8988T (cell line): Measurements from ENCODE around the gene SLBP.

Source experiments
- DNase-seq: peaks from one replicate; pipeline ENCODE4 v3.0.0; 2011

Gene SLBP

DNA sequence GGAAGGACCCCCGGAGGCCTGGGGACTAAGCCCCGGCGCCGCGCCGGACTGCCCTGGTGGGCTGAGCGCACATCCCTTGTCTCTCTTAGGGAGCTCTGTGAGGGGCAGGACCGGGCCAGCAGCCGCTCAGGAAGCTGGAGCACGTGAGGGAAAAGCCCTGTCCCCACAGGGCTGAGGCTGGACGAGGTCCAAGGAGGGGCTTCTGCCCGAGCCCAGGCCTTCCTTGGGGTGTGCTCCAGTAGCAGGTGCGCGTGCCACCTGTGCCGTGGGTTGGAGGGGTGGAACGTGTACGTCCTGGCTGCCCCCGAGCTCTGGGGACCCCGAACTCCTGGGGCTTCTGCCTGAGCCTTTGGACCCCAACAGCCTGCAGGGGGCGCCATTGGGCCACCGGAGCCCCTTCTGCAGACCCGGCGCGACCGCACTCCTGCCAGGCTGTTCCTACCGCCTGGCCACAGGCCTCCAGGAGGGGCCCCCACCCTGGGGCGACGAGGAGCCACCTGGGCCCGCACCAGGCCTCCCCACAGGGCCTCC, 36.4 kb upstream of the SLBP start:
- DNase-seq = peak; percentile 99

DNA sequence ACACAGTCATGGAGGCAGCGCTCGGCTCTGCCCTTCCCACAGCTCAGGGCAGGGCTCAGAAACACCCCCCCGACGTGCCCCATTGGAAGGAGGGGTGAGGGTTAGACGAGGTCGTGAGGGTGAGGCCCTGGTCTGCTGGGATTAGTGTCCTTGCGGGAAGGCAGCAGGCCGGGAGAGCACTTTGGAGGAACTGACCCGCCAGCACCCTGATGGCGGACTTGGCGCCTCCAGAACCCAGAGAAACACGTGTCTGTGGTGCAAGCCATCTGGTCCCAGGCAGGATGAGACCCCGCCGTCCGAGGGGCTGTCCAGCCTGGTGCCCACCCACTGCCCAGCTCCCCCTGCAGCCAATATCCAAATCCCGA, 35.5 kb upstream of the SLBP start:
- DNase-seq = no peak

DNA sequence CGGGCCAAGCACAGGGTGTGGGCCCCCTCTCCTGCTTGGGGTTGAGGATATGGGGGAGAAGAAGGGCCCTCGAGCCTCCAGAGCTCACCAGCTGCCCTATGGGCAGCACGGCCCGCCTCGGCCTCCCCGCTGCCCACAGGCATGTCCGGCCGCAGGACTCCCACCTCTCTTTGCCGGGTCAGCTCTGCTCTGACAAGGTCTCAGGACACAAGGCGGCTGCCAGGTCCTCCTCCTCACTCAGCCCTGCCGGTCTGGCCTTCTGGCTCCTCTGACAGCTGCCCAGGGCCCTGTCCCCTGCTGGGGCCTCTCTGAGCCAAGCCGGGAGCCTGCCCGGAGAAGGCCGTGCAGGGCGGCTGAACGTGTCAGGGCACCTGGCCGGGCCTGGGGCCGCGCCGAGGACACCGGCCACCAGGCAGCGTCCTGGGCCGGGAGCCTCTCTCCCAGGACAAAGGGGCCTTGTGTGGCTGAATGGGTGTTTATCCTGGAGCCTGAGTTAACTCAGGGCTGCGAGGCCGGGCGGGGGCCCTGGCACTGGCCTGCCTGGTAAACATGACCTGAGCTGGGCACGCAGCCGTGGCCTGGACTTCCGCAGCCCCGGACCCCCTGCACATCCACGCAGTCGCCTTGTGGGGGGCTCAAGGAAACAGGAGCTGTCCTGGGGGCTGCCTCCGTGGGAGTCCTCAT, 34.9 kb upstream of the SLBP start:
- DNase-seq = no peak

DNA sequence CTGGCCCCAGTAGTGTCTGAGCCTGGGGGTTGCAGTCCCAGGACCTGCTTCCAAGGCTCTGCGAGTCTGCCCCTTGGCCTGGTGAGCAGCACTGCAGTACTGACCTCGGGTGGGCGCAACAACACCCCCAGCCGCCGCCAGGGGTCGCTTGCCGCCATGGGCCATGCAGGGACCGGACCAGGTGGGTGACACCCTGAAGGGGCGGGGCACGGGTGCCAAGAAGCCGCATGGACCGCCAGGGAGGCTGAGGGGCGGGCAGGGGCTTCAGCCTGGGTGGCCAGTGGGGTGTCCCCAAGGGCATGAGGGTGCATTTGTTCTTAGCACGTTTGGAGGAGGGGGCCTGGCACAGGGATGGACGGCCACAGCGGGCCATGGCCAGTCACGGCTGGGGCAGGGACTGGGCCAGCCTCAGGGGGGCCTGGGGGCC, 34.2 kb upstream of the SLBP start:
- DNase-seq = peak; percentile 96

DNA sequence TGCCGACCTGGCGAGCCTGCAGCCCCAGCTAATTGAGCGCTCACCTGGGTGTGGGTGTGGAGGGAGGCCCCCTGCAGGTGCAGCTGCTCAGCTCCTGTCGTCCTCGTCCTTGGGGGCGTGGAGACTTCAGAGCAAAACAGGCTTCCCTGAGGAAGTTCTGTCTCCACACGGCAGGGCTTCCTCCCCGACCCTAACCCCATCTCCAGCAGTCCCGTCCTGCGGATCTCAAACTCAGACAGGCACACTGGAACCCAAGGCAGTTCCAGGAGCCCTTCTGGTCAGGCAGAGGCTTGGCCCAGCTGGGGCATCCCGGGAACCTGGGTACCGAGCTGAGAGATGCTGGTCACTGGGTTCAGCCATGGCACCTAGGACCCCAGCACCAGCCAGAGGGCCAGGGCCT, 33.6 kb upstream of the SLBP start:
- no peak for DNase-seq

DNA sequence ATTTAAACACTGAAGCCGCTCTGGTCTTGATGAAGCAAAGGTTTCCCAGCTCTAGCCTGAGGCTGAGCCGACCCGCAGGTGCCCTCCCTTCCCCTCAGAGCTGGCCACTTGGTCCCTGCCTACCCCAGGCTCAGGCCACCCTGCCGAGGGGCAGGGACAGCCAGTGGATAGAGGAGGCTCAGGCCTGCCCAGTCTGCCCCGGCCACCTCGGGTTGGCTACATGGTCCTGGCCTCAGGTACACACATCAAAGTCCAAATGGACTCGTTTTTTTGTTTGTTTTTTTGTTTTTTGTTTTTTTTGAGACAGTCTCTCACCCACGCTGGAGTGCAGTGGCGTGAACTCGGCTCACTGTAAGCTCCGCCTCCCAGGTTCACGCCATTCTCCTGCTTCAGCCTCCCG, 33.0 kb upstream of the SLBP start:
- no peak for DNase-seq

DNA sequence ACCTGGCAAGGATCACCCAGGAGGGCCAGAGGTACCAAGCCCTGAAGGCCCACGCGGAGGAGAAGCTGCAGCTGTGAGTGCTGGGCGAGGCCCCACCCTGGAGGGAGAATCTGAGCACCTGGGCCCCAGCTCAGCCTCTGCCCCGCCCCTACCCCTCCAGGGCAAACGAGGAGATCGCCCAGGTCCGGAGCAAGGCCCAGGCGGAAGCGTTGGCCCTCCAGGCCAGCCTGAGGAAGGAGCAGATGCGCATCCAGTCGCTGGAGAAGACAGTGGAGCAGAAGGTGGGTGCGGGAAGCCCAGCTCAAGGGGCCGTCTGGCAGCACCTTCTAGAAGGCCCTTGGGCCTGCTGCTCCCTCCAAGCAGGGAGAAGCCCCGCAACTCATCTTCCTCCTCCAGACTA, 32.4 kb upstream of the SLBP start:
- DNase-seq = no peak

DNA sequence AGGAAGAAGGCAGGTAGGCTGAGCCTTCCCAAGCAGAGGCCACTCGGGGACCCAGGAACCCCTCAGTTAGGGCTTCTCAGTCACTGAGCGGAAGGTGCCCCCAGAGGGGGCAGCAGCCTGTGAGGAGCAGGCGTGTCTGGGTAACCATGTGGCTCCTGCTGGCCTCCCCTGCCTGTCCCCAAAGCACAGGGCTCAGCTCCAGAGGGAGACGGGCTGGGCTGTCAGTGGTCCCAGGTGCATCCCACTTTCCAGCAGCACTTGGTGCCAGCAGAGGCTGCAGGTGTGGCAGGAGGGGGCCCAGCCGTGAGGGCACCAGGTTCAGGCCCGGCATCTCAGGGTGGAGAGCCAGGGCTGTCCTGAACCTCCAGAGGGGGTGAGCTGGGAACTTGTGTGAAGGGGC, 31.9 kb upstream of the SLBP start:
- DNase-seq = no peak

DNA sequence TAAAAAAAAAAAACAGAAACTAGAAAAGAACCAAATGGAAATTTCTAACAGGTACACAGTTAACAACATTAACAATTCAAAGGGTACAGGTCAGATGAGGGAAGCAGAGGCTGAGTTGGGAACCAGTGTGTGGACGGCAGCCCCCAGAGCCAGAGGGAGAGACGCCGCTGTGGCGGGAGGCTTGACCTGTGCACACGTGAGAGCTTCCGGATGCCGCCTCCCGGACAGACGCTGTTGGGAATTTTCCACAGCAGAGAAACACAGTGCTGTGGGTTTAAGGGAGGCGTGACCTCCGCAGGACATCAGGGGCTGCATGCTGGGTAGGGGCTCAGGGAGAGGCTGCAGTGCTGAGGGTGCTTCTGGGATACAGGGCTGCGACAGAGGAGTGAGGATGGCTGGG, 31.4 kb upstream of the SLBP start:
- DNase-seq = no peak

DNA sequence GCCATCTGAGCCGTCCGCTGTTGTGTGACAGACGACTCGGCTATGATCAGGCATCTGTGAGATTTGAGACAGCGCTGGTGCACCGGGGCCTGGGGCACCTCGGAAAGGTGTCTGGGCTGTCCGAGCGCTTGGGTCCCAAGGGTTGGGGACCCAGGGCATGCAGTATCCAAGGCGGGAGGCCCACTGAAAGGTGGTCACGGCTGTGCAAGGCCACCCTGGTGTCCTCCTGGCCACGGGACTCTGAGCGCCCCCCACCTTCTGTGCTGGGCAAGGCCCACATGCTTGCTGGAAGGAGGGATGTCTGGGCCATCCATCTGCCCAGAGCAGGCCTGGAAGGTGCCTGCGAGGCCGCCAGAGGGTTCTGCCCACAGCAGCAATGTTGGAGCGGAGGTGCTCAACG, 29.1 kb upstream of the SLBP start:
- DNase-seq = no peak

DNA sequence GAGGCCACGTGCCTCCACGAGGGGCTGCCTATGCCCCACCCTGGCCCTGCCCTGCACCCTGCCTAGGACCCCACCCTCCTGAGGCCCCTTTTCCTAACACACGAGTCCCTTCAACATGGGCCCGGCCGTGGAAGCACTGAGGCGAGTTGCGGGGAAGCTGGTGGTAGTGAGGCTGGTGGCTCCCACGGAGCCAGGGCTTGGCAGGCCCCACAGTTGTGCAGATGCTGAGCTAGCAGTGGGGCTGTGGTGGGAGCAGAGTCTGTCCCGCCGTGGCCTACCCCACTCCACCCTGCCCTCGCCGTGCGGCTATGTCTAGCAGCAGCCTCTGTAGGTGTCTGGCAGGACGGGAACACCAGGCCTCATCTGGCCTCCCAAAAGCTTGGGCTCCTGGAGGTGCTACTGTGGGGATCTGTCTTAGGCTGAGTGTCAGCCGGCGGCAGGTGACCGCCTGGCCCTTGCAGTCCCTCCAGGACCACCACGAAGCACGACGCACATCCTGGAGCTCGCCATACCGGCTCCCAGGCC, 28.0 kb upstream of the SLBP start:
- no peak for DNase-seq

DNA sequence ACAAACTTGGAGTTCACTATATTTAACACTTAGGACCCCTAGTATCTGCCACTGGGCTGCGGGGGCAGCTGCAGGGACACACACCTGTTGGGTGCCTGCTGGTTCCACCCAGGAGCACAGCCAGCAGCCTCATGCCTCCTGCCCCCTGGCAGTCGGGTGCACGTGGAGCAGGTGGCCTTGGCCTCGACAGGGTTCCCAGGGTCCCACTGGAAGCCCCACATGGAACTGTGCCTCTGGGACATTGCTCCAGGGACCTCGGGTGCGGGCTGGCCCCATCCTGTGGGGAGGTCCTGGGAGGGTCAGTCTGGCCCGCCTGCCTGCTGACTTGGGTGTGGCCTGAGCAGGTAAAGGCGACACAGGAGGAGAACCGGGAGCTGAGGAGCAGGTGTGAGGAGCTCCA, 27.2 kb upstream of the SLBP start:
- no peak for DNase-seq

DNA sequence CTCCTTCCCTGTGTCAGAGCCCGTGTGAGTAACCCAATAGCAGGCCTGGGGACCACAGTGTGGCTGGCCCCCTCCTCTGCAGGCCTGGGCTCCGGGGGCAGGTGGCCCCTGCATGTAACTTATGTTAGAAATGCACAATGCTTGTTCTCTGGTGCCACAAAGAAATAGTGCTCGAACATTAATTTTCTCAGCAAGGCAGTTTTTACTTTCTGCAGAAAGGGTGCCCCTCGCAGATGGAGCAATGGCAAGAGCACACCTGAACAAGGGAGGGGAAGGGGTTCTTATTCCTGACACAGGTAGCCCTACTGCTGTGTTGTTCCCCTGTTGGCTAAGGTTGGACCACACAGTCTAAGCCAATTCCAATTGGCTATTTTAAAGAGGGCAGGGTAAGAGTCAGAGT, 26.3 kb upstream of the SLBP start:
- DNase-seq = no peak

DNA sequence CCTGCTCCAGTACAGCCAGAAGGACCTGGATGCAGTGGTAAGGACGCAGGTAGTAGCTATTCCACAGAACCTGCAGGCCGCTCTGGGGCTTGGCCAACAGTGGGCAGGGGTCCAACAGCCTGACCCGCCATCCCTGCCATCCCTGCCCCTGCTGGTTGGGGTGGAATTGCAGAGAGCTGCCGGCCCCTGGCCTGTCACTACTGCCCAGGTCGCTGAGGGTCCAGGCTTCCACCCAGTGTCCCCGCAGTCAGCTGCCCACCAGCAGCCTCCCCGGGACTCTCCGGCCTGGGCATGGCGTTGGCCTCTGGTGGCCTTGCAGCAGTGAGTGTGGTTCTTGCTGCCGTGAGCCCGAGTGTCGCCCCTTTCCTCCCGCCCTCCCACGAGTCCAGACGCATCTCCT, 25.5 kb upstream of the SLBP start:
- DNase-seq = no peak

DNA sequence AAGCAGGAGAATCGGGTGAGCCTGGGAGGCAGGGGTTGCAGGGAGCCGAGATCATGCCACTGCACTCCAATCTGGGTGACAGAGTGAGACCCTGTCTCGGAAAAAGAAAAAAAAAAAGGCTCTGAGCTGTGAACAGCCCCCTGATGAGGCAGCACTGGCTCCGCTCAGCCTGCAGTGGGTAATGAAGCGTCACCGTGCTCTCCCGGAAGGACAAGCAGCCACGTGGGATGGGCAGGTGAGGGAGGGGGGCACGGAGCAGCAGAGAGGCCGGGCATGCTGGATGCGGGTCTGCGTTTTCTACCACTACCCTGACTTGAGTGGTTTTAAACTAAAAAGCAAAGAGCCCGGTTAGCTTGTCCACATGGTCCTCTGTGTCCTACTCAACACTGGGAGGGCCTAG, 24.7 kb upstream of the SLBP start:
- DNase-seq = no peak

DNA sequence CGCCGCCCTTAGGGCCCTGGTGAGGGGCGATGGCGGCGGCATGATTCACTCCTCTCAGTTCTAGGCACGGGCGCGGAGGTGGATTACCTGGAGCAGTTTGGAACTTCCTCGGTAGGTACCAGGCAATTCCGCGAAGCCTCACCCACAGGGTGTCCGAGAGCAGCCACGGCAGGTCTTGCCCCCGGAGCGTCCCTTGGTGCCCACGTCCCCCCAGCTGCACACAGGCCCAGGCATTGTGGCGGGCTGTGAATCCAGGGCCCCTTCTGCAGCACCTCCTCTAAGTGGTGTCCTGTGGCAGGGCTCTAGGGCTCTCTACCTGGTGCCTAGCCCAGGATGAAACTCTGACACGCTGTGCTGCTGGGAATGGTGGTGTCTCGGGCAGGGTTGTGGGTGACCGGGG, 23.1 kb upstream of the SLBP start:
- DNase-seq = no peak

DNA sequence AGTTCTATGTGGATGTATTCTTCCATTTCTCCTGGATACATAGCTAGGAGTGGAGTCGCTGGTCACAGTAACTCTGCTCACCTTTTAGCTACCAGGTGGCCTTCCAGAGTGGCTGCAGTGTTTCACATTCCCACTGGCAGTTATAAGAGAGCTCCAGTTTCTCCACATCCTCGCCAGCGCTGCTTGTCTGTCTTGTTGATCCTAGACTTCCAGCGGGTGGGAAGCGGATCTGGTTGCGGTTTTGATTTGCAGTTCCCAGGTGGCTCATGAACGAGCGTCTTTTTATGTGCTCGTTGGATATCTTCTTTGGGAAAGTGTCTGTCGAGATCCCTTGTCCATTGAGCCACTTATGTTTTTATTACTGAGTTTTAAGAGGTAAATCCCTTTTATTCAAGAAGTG, 20.8 kb upstream of the SLBP start:
- DNase-seq = no peak

DNA sequence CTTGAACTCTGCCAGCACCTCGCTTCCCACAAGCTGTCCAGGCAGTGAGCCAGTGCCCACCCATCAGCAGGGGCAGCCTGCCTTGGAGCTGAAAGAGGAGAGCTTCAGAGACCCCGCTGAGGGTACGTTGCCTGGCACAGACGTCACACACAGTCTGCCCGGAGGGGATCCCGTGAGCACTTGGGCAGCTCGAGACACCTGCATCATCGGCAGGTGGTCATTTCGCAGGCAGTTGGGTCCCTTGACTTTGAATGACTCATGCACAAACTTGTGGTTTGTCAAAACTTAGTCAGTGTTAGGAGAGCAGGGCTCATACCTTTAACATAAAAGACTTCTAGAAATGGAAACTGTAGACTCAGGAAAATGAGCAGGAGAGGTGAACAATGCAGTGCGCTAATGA, 19.1 kb upstream of the SLBP start:
- no peak for DNase-seq

DNA sequence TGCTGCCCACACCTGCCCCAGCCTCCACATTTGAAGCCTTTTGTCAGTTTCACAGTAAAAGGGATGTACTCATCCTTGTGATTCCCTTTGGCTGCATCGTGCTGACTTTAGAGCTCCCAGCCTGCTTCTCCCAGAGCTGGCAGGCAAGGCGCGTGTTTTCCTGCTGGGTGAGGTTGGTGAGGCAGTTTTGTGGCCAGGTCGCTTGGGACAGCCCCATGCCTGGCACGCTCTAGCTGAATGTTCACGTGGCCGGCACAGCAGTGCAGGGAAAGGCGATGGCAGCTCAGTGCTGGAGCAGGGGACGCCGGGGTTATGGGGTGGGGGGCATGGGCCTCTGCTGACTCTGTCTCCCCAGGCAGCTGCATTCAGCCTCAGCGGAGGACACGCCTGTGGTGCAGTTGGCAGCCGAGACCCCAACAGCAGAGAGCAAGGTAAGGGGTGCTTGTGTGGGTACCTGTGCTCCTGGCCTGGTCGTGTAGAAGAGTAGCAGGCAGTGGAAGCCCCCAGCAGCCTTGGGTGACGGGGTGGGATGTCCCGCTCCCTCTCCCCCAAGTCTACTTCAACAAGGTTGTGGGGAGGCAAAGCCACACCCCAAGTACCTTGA, 18.5 kb upstream of the SLBP start:
- DNase-seq = no peak

DNA sequence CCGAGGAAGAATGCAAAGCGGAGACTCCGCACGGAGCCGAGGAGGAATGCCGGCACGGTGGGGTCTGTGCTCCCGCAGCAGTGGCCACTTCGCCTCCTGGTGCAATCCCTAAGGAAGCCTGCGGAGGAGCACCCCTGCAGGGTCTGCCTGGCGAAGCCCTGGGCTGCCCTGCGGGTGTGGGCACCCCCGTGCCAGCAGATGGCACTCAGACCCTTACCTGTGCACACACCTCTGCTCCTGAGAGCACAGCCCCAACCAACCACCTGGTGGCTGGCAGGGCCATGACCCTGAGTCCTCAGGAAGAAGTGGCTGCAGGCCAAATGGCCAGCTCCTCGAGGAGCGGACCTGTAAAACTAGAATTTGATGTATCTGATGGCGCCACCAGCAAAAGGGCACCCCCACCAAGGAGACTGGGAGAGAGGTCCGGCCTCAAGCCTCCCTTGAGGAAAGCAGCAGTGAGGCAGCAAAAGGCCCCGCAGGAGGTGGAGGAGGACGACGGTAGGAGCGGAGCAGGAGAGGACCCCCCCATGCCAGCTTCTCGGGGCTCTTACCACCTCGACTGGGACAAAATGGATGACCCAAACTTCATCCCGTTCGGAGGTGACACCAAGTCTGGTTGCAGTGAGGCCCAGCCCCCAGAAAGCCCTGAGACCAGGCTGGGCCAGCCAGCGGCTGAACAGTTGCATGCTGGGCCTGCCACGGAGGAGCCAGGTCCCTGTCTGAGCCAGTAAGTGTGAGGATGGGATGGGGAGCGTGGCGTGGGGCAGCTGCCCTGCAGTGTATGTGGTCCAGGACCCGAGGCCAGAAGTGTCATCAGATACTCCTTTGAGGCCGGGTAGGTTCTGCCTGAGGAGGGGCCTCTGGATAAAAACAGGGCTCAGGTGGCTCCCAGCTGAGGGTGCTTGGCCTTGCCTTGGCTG, 16.2 kb upstream of the SLBP start:
- no peak for DNase-seq

DNA sequence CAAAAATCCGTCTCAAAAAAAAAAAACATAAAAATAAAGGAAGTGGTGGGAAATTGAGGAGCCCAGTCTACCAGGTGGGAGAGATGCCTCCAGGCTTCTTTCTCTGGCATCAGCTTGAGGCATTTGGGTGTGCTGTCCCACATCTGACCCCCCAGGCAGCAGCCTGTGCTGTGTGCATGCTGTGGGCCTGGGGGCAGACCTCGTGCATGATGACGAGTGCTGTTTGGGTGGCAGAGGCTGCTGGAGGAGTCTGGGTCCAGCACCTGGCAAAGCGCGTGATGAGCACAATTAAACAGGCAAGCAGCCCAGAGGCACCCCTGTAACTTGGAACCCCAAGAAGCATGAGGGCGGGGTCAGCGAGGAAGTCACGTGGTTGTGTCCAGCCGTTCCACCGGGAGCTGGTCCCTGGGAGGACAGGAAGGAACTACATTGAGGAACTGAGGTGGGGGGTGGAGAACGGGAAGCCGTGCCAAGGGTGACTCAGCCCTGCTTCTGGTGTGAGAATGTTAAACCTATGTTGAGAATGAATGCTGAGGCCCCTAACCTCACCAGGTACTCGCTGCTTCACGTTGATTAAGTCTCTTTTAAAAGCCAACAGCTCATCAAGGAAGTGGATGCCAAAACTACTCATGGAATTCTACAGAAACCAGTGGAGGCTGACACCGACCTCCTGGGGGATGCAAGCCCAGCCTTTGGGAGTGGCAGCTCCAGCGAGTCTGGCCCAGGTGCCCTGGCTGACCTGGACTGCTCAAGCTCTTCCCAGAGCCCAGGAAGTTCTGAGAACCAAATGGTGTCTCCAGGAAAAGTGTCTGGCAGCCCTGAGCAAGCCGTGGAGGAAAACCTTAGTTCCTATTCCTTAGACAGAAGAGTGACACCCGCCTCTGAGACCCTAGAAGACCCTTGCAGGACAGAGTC, 15.3 kb upstream of the SLBP start:
- no peak for DNase-seq

DNA sequence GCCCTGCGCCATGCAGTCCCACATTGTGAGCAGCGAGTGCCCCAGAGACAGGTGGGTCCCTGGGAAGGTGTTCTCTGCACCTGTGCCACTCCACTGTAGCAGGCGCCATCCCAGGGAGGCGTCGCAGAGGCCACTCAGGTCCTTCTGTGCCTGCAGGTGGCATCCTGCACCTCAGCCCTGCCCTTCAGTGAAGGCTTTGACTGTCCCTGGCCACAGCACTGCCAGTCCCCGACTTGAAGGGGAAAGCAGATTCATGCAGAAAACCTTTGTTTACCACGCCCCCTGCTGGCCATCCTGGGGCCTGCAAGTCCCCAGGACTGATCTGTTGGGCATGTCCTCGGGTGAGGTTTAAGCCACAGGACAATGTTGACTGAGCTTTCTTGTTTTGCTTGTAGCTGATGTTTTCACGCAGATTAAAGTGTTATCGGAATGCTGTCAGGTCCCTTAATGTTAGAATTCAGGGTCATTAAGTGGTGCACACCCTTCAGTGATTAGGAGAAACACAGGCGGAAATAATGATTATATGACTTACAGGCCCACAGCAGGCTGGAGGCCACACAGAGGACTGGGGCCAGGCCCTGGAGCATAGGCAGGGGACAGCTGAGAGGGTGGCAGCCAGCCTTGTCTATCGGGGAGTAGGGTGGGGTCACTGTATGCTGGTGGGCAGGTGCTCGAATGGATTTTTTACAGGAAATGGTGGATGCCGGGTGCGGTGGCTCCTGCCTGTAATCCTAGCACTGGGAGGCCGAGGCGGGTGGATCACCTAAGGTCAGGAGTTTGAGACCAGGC, 14.2 kb upstream of the SLBP start:
- DNase-seq = peak; percentile 87
